VCaP (cell line): ENCODE results near the gene TAPBPL.

Experiments
- H3K27ac ChIP-seq: fragments of 450-650 bp; 2 replicates; pipeline ENCODE4 v1.5.1; 2017
- TF ChIP-seq, protein P1 (sequence below): fragments of 450-650 bp; conservative IDR thresholded peaks from 2 replicates; pipeline ENCODE4 v1.5.1; 2017; ENCODE audit warnings: mild to moderate bottlenecking, moderate library complexity

Gene TAPBPL, protein sequence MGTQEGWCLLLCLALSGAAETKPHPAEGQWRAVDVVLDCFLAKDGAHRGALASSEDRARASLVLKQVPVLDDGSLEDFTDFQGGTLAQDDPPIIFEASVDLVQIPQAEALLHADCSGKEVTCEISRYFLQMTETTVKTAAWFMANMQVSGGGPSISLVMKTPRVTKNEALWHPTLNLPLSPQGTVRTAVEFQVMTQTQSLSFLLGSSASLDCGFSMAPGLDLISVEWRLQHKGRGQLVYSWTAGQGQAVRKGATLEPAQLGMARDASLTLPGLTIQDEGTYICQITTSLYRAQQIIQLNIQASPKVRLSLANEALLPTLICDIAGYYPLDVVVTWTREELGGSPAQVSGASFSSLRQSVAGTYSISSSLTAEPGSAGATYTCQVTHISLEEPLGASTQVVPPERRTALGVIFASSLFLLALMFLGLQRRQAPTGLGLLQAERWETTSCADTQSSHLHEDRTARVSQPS

DNA sequence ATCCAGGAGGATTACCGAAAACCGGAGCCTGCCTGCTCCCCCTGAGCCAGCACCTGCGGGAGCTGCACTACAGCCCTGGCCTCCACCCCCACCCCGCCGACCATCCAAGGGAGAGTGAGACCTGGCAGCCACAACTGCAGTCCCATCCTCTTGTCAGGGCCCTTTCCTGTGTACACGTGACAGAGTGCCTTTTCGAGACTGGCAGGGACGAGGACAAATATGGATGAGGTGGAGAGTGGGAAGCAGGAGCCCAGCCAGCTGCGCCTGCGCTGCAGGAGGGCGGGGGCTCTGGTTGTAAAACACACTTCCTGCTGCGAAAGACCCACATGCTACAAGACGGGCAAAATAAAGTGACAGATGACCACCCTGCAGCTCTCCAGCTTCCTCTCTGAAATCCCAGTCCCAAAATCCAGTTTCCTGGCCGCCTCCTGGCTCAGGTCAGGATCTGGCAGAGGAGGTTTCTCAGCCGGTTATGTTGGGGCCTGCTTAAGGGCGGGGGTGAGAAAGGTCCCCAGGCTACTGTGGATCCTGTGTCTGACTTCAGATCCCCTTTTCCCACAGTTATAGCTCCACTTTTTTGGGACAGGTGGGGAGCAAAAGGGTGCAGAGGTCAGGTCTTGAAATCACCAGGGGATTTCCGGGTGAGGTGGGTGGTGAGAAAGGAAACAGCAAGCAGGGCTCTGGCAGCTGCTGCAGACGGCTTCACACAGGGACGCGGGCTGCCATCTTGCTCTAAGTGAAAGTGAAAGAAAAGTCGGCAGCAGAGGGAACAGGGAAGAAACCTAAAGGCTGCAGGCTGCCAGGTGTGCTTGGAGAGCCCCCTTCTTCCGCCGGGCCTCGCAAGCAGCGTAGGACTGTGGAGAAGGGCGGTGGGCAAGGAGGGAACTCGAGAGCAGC, at the start of gene TAPBPL:
Gene TAPBPL, plus strand, starts transcription at position 695 of the 897 bp plus-strand sequence. CDS start 207 bp downstream, outside the sequence.
- TF ChIP-seq, protein P1, sequence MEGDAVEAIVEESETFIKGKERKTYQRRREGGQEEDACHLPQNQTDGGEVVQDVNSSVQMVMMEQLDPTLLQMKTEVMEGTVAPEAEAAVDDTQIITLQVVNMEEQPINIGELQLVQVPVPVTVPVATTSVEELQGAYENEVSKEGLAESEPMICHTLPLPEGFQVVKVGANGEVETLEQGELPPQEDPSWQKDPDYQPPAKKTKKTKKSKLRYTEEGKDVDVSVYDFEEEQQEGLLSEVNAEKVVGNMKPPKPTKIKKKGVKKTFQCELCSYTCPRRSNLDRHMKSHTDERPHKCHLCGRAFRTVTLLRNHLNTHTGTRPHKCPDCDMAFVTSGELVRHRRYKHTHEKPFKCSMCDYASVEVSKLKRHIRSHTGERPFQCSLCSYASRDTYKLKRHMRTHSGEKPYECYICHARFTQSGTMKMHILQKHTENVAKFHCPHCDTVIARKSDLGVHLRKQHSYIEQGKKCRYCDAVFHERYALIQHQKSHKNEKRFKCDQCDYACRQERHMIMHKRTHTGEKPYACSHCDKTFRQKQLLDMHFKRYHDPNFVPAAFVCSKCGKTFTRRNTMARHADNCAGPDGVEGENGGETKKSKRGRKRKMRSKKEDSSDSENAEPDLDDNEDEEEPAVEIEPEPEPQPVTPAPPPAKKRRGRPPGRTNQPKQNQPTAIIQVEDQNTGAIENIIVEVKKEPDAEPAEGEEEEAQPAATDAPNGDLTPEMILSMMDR, result no peak
- H3K27ac ChIP-seq, result peak within 1 kb of the TSS; percentile 99

DNA sequence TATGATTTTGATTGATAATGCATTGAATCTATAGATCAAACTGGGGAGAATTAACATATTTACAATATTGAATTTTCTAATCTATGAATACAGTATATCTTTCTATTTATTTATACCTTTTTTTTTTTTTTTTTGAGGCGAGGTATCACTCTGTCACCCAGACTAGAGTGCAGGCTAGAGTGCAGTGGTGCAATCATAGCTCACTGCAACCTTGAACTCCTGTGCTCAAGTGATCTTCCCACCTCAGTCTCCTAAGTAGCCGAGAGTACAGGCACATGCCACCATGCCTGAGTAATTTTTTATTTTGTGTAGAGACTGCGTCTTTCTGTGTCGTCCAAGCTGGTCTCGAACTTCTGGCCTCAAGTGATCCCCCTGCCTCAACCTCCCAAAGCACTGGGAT, 47.5 kb upstream of the TAPBPL start:
- no peak overlapping the region for H3K27ac ChIP-seq
- TF ChIP-seq, protein P1, result no peak

DNA sequence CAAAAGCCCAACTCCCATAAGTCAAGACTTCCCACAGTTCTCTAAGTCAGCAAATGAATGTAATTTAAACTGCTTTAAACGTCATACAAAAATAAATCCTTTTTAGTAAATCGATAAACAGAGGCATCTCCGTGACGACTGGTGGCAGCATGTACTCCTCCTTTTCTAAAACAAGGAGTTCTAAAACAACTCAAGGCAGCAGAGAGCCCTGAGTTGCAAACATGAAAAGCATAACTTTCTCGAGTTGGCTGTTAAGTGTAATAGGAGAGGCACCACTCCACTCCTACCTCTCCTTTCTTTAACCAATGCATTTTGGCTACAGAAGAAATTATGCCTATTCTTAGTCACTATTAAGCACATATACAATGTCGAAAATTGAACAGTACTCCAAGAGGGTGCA, 45.9 kb upstream of the TAPBPL start:
- TF ChIP-seq, protein P1, result no peak
- H3K27ac ChIP-seq, result no peak overlapping the region

DNA sequence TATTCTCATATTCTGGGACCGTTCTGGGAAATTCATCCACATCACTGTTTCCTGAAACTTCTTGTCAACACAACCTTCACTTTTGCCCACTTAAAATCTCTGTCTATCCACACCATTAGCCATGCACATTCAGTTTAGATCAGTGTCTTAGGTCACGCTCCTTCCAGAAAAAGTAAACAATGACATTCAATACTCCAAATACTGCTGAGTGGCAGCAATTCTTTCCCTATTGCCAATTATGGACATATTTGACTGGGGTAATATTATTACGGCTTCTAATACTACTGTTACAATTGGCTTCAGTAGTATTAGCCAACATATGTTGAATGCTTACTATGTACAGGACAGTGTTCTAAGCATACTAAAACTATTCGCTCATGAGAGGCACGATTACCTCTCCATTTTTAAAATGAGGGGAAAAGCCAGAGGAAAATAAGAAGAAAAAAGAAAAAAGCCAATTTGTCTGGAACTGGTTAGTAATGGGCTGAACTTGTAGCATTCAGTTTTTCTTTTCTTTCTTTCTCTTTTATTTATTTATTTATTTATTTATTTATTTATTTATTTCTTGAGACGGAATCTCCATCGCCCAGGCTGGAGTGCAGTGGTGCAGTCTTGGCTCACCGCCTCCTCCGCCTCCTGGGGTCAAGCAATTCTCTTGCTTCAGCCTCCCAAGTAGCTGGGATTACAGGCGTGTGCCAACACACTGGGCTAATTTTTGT, 44.4 kb upstream of the TAPBPL start:
- H3K27ac ChIP-seq, result no peak overlapping the region
- TF ChIP-seq, protein P1, result no peak

DNA sequence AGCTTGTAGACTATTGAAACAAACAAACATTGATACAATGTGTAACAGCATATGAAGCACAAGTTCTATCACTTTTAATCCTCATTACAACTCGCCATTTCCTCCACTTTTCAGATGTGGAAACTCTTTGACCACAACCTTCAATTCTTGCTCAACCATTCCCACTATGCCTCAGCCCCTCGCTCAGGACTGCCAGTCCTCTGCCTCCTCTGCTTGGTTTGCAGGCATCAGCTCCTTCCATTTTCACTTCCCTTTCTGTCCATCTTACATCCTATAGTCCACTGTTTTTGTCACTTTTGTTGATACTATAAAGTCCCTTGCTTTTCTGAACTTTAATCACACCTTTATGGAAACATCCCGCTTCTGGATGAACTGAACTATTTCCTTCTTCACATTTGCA, 35.2 kb upstream of the TAPBPL start:
- TF ChIP-seq, protein P1, result no peak
- H3K27ac ChIP-seq, result no peak overlapping the region

DNA sequence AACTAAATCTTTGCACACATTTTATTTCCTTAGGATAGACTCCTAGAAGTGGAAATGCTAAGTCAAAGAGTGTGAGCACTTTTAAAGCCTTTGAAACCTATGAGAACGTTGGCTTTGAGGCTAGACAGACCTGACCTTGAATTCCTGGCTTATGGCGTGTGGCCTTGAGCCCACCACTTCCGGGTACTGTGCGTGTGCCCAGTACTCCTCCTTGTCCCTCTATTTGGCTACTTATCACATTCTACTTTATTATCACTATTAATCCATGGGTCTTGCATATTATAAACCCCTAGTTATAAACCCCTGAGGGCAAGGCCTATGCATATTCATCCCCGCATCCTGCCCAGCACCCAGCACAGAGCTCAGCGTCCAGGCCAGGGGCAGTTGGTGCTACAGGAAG, 33.0 kb upstream of the TAPBPL start:
- TF ChIP-seq, protein P1, result no peak
- no peak overlapping the region for H3K27ac ChIP-seq
